HG03135 (cell line): ENCODE results near the gene GPR146.

Experiments used
- ATAC-seq: cut with Tn5 transposase; IDR thresholded peaks from one replicate; pipeline ENCODE4 v1.9.1; 2021; ENCODE audit warnings: mild to moderate bottlenecking, moderate library complexity; ENCODE audit not compliant: unreplicated experiment

Gene GPR146

DNA sequence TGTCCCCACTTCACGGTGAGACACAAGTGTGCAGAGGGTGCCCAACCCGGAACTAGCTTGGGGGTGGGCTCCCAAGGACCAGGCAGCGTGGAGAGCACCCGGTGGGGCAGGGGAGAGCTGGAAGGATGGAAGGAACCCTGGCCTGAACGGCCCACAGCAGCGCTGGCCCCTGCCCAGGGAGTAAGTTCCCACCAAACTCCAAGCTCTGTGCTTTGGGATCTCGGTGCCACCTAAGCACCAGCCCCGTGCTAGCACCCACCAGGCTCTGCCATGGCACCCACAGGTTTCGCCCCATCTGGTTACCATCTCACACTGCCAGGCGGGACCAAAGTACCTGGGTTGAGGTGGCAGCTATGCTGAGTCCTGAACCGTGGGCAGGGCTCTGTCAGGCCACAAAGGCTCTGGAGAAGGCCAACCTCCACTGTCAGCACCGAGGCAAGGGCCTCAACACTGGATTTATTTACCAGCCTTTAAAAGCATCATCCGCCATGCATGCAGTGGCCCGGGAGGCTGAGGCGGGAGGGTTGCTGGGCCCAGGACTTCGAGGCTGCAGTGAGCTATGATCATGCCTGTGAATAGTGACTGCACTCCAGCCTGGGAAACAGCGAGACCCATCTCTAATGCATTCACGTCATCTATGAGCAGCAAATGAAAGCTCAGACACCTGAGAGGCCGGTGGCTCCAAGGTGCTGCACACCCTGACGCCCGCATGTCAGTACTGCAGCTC, 59.6 kb downstream of the GPR146 start:
- no peak for ATAC-seq

DNA sequence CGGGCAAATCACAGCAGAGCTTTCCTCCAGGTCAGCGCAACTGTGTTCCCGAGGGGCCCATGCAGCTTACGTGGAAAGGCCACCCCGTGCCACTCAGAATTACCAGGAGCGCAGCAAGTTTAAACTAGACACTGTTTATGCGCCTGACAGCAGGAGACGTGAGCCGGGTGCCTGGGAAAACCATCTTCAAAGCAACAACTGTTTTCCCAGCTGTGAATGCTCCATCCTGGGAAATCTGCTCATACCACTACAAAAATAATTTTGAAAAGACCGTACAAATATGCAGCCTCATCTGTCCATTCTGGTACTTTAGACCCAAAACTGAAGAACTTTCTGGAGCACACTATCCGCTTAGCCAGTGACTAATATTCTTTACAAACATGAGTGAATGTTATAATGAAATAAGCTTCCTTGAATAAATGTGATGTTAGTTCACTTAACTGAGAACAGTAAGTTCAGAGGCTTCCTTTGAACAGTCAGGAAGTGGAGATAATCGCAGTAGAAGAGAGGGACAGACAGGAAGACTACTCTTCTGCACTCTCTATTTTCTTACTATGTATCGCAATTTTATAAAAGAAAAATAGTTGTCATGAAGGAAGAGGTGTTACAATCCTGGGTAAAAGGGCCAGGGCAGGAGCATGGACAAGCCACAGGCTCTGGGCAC, 60.3 kb downstream of the GPR146 start:
- no peak for ATAC-seq

DNA sequence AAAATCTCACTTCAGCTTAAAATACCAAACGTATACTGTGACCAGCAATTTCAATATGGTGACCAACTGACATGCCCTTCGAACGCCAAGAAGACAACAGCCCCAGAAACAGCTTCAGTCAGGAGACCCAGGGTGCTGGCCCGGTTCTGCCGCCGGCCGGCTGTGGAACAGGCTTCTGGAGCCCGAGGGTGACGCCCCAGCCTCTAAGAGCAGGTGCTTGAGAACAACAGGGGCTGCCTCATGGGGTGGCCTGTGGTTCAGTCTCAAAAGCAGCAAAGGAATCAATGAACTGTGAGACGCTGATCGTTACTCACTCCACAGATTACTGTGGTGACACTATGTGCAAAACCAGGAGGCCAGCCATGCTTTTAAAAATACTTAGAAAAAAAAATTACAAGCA, 60.8 kb downstream of the GPR146 start:
- peak; percentile 48 for ATAC-seq

DNA sequence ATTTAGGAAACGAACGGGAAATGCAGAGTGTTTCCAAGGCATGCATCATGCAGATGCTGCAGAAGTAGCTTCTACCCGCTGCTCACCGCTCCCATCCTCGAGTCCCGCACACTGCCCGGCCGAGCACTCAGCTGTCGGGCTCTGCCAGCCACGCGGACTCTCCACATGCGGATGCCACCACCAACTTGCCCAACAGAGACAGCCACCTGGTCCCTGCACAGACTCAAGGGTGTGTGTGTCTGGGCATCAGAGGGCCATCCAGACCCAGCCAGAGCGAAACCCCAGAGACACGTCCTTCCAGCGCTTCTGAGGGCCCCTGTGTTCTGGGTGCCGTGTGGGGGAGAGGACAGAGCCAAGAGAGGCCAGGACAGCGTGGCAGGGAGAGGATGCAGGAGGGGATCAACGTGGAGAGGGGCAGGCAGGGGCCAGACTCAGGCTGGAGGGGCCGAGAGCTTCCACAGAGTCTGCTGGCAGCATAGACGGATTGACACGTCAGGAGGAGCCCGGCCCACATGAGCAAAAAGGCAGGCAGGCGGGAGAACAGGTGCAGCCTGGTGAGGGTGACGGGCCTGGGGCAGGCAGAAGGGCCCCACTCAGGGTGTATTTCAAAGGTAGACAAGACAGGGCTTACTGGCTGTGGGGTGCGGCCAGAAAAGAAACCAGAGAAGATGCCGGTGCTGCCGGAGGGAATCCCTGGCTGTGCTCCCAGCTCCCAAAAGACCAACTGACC, 61.9 kb downstream of the GPR146 start:
- ATAC-seq, result no peak

- ATAC-seq, result no peak
Measured at GRCh38 chr7:1106793-1107421, 62.6 kb downstream of the GPR146 start.

DNA sequence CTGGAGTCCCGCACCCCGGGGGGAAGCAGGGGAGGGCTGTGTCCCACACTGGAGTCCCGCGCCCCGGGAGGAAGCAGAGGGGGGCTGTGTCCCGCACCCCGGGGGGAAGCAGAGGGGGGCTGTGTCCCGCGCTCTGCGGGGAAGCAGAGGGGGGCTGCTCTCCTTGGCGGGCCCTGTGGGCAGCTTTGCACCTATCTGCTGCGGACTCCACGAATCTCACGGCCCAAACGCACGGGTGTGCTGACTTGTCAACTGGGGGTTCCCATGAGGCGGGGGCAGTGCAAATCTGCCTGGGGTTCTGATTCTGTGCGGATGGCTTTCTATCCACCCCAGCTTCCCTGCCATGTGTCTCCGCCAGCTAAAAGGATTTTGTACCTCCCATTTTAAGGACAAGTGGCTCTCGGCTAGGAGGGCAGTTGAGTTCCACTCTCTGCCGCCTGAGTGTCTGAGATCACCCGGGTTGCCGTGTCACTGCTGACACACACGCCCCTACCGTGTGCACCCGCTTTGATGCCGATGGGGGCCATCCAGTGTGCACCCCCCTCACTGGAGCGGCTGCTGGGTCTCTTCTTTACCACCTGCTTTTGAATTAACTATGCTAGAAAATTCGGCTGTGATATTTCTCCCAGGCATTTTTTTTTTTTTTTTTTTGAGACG, 64.0 kb downstream of the GPR146 start:
- ATAC-seq, result no peak
